HG02943 (cell line): ENCODE measurements around the gene PLOD2.

Experiments used
- ATAC-seq: cut with Tn5 transposase; IDR thresholded peaks from one replicate; pipeline ENCODE4 v1.9.1; 2021; ENCODE audit warnings: mild to moderate bottlenecking, low read depth, moderate library complexity; ENCODE audit not compliant: unreplicated experiment

Gene PLOD2

GRCh38 chr3:146052056-146052790 is 108.8 kb downstream of the PLOD2 start:
- ATAC-seq = no peak

- no peak for ATAC-seq
Observed at GRCh38 chr3:146050691-146051090, 110.3 kb downstream of the PLOD2 start.

DNA sequence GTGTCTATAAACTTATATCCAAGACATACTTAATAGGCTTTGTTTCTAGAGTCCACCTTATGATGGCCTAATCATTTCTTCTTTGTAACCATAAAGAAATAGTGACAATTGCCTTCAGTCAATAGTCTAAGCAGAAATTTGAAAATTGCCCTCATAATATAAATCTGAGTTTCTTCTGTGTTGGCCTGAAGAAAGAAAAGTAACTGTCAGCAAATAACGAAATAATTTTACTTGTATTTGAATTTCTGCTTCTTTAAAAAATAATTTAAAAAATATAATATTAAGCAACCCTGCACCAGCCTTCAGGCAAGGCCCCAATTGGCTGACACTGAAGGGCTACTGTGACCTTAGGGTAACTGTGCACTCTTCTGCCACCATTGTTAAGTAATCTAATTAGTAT is 113.5 kb downstream of the PLOD2 start:
- ATAC-seq = no peak

GRCh38 chr3:146044046-146044445 is 116.9 kb downstream of the PLOD2 start:
- ATAC-seq = no peak

DNA sequence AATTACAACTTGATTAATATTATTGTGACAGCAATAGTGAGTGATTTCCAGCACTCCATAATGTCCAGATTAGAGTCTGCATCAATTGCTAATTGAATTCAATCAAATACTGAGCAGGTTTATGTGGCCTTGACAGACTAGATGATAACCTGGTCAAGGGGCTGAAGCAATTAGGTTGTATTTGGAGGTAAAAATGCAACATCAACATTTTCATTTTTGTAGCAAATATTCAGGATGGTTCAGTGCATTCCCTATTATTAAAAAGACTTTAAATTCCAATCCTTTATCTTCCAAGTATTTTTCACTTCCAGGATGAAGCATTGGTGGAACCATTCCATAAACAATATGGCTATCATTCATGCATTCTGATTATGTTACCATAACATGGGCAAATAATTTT is 120.4 kb downstream of the PLOD2 start:
- ATAC-seq = no peak

DNA sequence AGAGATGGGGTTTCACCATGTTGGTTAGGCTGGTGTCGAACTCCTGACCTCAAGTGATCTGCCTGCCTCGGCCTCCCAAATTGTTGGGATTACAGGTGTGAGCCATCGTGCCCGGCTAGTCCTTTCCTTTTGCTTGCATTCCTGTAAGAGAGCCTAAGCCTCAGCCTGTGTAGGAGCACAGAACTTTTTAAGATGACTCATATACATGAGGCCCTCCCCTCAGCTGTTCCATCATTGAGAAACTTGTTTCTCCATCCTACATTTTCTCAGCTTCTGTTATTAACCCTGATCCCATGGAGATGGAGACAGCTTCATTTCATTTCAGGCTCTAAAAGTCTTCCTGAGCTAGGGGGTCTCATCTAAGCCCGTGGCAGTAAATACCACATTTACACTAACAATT is 123.3 kb downstream of the PLOD2 start:
- ATAC-seq = no peak

DNA sequence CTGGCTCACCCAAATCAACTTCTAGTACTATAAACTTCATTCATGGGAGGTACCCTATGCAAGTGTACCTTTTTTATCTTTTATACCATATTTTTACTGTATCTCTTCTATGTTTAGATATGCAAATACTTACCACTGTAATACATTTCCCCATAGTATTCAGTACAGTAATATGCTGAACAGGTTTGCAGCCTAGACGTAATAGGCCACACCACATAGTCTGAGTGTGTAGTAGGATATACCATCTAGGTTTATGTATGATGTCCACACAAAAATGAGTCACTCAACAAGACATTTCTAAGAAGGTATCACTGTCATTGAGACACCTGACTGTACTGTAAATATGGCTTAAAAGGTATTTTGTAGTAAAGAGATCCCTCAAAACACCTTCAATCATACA is 124.7 kb downstream of the PLOD2 start:
- no peak for ATAC-seq

- no peak for ATAC-seq
Observed at GRCh38 chr3:146035366-146035765, 125.6 kb downstream of the PLOD2 start.

GRCh38 chr3:146033950-146034349 is 127.0 kb downstream of the PLOD2 start:
- ATAC-seq = no peak

DNA sequence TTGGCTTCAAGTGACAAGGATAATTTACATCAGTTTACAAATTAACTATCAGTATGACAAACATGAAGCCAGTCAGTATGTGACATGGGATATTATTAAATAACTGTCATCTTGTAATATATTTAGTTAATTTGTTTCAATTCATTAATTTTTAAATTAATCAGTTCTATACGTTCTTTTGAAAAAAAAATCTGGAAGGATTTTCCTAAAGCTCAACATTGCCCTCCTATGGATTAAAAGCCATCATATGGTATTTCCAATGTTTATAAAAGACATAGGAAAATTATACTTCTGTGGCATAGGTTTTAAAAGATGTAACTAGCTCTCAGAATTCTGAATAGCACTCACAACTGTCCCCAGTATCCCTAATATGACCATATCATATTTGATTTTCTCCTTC is 134.4 kb downstream of the PLOD2 start:
- no peak for ATAC-seq

GRCh38 chr3:146024260-146024659 is 136.7 kb downstream of the PLOD2 start:
- no peak for ATAC-seq

GRCh38 chr3:146020969-146021368 is 140.0 kb downstream of the PLOD2 start:
- ATAC-seq = no peak

DNA sequence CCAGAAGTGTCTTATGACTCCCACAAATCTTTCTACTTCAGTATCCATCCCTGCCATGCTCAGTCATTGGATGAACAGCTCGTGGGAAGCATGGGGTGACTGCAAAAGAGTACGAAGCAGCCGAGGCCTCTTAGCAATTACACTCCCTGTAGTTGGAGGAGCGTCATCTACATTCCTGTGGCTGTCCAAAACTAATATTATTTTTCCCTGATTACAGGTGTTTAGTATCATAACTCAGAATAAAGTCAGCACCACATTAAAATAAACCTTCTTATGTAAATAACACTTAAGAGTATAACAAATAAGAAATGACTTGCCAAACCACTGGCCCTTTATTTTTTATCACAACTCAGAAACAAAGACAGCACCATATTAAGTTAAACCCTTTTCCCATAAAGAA is 141.5 kb downstream of the PLOD2 start:
- ATAC-seq = no peak
